ENCODE measurements around the gene PAX5. TPM values are rescaled to one million over a fixed set of nuclear protein-coding genes. Genes with fewer than 3 reads are reported as not detected.

Gene PAX5
- polyA plus RNA-seq, 1 of the 3 experiments (the other 2 are of a cell fraction), result 0.05 TPM

DNA sequence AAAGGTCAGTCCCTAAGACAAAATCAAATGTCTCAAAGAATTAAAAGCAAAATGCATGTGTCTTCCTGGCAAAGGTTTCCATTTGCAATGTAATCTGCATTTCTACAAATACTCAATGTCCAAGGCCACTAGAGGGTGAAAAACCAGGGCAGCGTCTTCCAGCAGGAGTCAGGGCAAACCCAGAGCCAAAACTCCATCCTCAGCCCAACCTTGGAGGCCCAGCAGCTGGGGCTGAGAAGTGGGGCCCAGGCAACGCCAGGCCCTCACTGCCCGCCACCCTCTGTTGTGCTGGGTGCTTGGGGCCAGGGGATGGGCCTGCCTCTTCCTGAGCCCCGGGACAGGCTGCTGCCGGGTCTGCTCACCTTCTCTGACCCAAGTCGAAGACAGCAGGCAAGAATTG is 200.1 kb downstream of the PAX5 start (continued):
- TF ChIP-seq, protein P1, sequence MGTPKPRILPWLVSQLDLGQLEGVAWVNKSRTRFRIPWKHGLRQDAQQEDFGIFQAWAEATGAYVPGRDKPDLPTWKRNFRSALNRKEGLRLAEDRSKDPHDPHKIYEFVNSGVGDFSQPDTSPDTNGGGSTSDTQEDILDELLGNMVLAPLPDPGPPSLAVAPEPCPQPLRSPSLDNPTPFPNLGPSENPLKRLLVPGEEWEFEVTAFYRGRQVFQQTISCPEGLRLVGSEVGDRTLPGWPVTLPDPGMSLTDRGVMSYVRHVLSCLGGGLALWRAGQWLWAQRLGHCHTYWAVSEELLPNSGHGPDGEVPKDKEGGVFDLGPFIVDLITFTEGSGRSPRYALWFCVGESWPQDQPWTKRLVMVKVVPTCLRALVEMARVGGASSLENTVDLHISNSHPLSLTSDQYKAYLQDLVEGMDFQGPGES (IDR thresholded peaks at IDR 0.05; ENCODE audit: low read depth, low read length), result no peak

DNA sequence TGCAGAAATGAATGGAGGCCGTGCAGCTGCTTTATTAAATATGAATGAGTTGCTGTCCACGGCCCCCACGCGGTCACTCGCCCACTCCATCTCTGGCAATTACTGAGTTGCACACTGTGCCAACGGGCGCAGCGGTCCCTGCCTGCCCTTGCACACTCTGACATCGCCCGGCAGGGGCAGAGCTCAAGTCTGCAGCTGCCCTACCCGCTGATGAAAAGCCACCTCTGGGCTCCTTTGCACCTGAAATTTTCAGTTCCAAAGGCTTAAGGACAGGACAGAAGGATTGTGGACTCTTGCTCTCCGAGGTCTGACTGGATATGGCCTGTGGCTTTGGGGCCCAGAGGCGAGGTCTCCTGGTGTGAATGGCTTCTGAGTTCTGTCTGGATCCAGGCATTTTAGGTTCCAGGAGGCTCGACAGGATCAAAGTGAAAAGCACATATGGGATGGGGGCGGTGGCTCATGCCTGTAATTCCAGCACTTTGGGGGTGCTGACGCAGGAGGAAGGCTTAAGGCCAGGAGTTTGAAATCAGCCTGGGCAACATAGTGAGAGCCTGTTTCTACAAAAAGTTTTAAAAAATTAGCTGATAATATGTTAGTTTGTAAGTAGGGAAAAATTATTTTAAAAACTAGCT is 201.8 kb downstream of the PAX5 start:
- Histone ChIP-seq H3K27me3 (ENCODE audit: insufficient read depth) (0 out of 2 replicates have a peak, but pooled peaks cover 14% of the 10 kb centered on the region), H3F3A (replicated peaks; ENCODE audit: insufficient read depth) (no peaks in the 10 kb centered on the region), H3K4me2 (no peak overlapping the region), H3K36me3 (replicated peaks in 1 of 2; ENCODE audit: control insufficient read depth in 1 of 2, insufficient read depth in 2 of 2, low read length in 1 of 2) (no peaks in the 10 kb centered on the region), H3K9me2 (no peaks in the 10 kb centered on the region), H4K20me1 (ENCODE audit: insufficient read depth) (no peaks in the 10 kb centered on the region), H2AFZ (ENCODE audit: low read depth) (no peak overlapping the region), H3K79me2 (ENCODE audit: insufficient read depth) (no peaks in the 10 kb centered on the region), H3K4me1 (ENCODE audit: control insufficient read depth in 1 of 2, insufficient read depth in 2 of 2, low read depth in 1 of 2, low read length in 1 of 2) (no peaks in the 10 kb centered on the region; a peak in 1 of 4 replicates), H3K9ac (no peak overlapping the region), H3K27ac (ENCODE audit: low read depth in 2 of 2, low read length in 1 of 2) (no peak overlapping the region), H3K9me3 (no peaks in the 10 kb centered on the region), H3K4me3 (ENCODE audit: low read depth in 2 of 2, low read length in 1 of 2) (no peak overlapping the region)
- WGBS (ENCODE audit: low lambda C conversion rate), result 64% methylated on average over 16 of the region's 16 CpGs
- POLR2A ChIA-PET, result no interaction called here
- TF ChIP-seq RXRA (IDR thresholded peaks at IDR 0.05; ENCODE audit: borderline replicate concordance, low read depth) (no peak), FOSL2 (IDR thresholded peaks at IDR 0.05; ENCODE audit: borderline replicate concordance, low read depth) (no peak), FOXM1 (IDR thresholded peaks at IDR 0.05; ENCODE audit: low read depth) (no peak), POLR2AphosphoS5 (IDR thresholded peaks at IDR 0.05; ENCODE audit: low read depth, low read length) (no peak), RFX5 (IDR thresholded peaks at IDR 0.05; ENCODE audit: low read length) (no peak)
- TF ChIP-seq, protein P2, sequence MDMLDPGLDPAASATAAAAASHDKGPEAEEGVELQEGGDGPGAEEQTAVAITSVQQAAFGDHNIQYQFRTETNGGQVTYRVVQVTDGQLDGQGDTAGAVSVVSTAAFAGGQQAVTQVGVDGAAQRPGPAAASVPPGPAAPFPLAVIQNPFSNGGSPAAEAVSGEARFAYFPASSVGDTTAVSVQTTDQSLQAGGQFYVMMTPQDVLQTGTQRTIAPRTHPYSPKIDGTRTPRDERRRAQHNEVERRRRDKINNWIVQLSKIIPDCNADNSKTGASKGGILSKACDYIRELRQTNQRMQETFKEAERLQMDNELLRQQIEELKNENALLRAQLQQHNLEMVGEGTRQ (IDR thresholded peaks at IDR 0.05; ENCODE audit: borderline replicate concordance, low read depth, low read length), result no peak
- TF ChIP-seq, protein P3, sequence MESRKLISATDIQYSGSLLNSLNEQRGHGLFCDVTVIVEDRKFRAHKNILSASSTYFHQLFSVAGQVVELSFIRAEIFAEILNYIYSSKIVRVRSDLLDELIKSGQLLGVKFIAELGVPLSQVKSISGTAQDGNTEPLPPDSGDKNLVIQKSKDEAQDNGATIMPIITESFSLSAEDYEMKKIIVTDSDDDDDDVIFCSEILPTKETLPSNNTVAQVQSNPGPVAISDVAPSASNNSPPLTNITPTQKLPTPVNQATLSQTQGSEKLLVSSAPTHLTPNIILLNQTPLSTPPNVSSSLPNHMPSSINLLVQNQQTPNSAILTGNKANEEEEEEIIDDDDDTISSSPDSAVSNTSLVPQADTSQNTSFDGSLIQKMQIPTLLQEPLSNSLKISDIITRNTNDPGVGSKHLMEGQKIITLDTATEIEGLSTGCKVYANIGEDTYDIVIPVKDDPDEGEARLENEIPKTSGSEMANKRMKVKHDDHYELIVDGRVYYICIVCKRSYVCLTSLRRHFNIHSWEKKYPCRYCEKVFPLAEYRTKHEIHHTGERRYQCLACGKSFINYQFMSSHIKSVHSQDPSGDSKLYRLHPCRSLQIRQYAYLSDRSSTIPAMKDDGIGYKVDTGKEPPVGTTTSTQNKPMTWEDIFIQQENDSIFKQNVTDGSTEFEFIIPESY (IDR thresholded peaks at IDR 0.05; ENCODE audit: borderline replicate concordance, low read depth), result no peak
- TF ChIP-seq, protein P4, sequence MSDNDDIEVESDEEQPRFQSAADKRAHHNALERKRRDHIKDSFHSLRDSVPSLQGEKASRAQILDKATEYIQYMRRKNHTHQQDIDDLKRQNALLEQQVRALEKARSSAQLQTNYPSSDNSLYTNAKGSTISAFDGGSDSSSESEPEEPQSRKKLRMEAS (IDR thresholded peaks at IDR 0.05; ENCODE audit: low read depth), result no peak
- TF ChIP-seq, protein P5, sequence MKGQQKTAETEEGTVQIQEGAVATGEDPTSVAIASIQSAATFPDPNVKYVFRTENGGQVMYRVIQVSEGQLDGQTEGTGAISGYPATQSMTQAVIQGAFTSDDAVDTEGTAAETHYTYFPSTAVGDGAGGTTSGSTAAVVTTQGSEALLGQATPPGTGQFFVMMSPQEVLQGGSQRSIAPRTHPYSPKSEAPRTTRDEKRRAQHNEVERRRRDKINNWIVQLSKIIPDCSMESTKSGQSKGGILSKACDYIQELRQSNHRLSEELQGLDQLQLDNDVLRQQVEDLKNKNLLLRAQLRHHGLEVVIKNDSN (IDR thresholded peaks at IDR 0.05; ENCODE audit: borderline replicate concordance, low read depth), result no peak
- no peak for DNase-seq
- CTCF ChIA-PET, result interaction anchor here (1.0 kb wide), 1 partner anchor 103 kb away, joined by 3 read pairs; no protein-coding TSS in a partner anchor
